A549 treated with AZD9567 at 1 μM for 4 hours (cell line): ENCODE results near the gene QRFPR. TPM values are rescaled to one million over a fixed set of nuclear protein-coding genes. Genes with fewer than 3 reads are reported as not detected.

Source experiments
- total RNA-seq: library from RNA; stranded (reverse); fragments of 200-300 nt; extraction: Qiagen RNA extraction; gene quantifications from 5 replicates; pipeline ENCODE4 v1.2.3, GENCODE V29; 2022; ENCODE audit not compliant: insufficient read depth

Gene QRFPR
- 0.05 to 0.07 TPM in 2 of 5 replicates, not detected in the others for total RNA-seq

DNA sequence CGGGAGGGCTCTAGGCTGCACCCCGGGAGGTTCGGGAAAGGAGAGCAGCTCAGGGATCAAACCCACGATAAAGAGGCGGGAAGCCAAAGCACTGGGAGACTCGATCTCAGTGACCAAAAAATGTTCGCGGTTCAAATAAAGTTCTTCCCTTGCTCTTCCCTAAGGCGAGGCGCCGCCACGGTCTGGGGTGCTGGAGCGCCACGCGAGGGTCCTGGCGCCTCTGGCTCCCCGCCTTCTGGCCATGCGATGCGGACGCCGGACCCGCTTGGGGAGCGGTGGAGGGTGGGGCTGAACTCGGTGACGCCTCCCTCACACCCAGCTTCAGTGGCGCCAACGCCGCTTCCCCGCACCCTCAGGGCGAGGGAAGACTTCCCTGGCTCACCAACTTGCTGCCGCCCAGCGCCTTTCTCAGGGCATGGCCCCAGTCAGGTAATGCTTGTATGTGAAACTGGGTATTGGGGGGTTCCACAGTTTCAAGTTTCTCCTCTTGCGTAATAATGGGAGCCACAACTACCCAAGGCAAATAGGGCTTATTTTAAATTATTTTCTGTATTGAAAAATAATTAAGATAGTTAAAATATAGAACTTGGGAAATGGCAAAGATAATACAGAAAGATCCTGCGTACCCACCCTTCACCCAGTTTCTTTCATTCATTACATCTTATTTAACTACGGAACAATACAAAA, at the start of gene QRFPR:
Gene QRFPR (minus strand): TSS at position 243 of the 687 bp plus-strand sequence. CDS start 371 bp downstream, outside the sequence.

Other genes starting within 250 kb of the QRFPR start
- gene TNIP3, start 216.7 kb downstream of the QRFPR start, total RNA-seq: 0.13 to 0.41 TPM (median 0.27 TPM) in 4 of 5 replicates, not detected in the other